ENCODE results near the gene GALE. TPM values are rescaled to one million over a fixed set of nuclear protein-coding genes. Genes with fewer than 3 reads are reported as not detected.

The GALE gene
- total and polyA plus RNA-seq, 2 donors (not counting 1 experiment from before 2014, with no cell fraction given) = 9.4 to 12.1 TPM

GRCh38 chr1:23799570-23800399 lies 769 bp downstream of the GALE start:
- H3K4me3 ChIP-seq (ENCODE audit: control extremely low read depth in 1 of 5, extremely low read depth in 1 of 5, insufficient read depth in 1 of 5, low read depth in 2 of 5, low read length in 4 of 5) = peak overlapping the region; percentile 38 to 99 (median 80)
- Mint-ChIP-seq H3K4me3 (peak overlapping the region; percentile 95), H3K4me1 (peaks cover 18% of the 10 kb centered on the region), H3K27me3 (no peaks in the 10 kb centered on the region), H3K27ac (peak overlapping the region; percentile 87), H3K9me3 (ENCODE audit: insufficient read depth) (no peaks in the 10 kb centered on the region)
- intact Hi-C loops (cut with micrococcal nuclease) = loop anchor here (1.0 to 2.0 kb wide), 10 partner anchors 8 to 431 kb away; partner anchors contain the start of genes ASAP3, ELOA, HMGCL and LYPLA2
- ChIA-PET CTCF (interaction anchor here (1.2 to 3.3 kb wide), 6 partner anchors 9 to 89 kb away, joined by 3 to 28 read pairs (median 3); partner anchors contain the start of gene PITHD1), POLR2A (interaction anchor here (0.7 to 1.9 kb wide), 4 partner anchors 9 to 117 kb away, joined by 3 to 7 read pairs (median 4); partner anchors contain the start of gene LYPLA2)
- H3K4me1 ChIP-seq (ENCODE audit: control insufficient read depth in 2 of 2, insufficient read depth in 2 of 2, low read length in 2 of 2) = peaks cover 15 to 20% of the 10 kb centered on the region in 2 donors
- peaks cover 2 to 15% of the 10 kb centered on the region in 2 experiments for H3K36me3 ChIP-seq (replicated peaks in 1 of 2; ENCODE audit: control extremely low read depth in 1 of 2, control insufficient read depth in 1 of 2, extremely low read depth in 1 of 2, insufficient read depth in 2 of 2, low read length in 1 of 2)
- peak overlapping the region in 1 of 2 donors; percentile 93 for H3K27ac ChIP-seq (ENCODE audit: low read length in 2 of 2)
- H3K27me3 ChIP-seq (replicated peaks in 1 of 4; ENCODE audit: control extremely low read depth in 1 of 4, control insufficient read depth in 3 of 4, insufficient read depth in 4 of 4, low read length in 3 of 4) = no peaks in the 10 kb centered on the region
- H3K9me3 ChIP-seq (ENCODE audit: control extremely low read depth in 1 of 3, control insufficient read depth in 2 of 3, insufficient read depth in 1 of 3, low read length in 2 of 3) = peaks cover 0 to 3% (median 0%) of the 10 kb centered on the region in 3 donors
- peaks cover 4% of the 10 kb centered on the region for H3K79me2 ChIP-seq (ENCODE audit: control insufficient read depth, insufficient read depth, low read length)
- peak; percentile 43 for DNase-seq
- H3K9ac ChIP-seq (ENCODE audit: low read length) = peak overlapping the region; percentile 95
- TF ChIP-seq, protein P1, sequence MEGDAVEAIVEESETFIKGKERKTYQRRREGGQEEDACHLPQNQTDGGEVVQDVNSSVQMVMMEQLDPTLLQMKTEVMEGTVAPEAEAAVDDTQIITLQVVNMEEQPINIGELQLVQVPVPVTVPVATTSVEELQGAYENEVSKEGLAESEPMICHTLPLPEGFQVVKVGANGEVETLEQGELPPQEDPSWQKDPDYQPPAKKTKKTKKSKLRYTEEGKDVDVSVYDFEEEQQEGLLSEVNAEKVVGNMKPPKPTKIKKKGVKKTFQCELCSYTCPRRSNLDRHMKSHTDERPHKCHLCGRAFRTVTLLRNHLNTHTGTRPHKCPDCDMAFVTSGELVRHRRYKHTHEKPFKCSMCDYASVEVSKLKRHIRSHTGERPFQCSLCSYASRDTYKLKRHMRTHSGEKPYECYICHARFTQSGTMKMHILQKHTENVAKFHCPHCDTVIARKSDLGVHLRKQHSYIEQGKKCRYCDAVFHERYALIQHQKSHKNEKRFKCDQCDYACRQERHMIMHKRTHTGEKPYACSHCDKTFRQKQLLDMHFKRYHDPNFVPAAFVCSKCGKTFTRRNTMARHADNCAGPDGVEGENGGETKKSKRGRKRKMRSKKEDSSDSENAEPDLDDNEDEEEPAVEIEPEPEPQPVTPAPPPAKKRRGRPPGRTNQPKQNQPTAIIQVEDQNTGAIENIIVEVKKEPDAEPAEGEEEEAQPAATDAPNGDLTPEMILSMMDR (IDR thresholded peaks at IDR 0.05) = no peak
- TF ChIP-seq EZH2 (IDR thresholded peaks at IDR 0.05; ENCODE audit: borderline replicate concordance, insufficient read depth, low read depth, low read length, poor library complexity, severe bottlenecking) = no peak
- 2% methylated on average over 45 of the region's 48 CpGs for WGBS (ENCODE audit: insufficient coverage)
- H4K20me1 ChIP-seq (ENCODE audit: control insufficient read depth, insufficient read depth, low read length, poor library complexity, severe bottlenecking) = no peaks in the 10 kb centered on the region
- peak overlapping the region; percentile 94 for H2AFZ ChIP-seq (ENCODE audit: insufficient read depth, low read depth, low read length, poor library complexity, severe bottlenecking)
- peak overlapping the region; percentile 97 for H3K4me2 ChIP-seq (replicated peaks; ENCODE audit: low read depth, low read length, poor library complexity, severe bottlenecking)
- ATAC-seq (ENCODE audit: low read depth) = peak; percentile 0
